Sigmoid colon (tissue), 4 donors: ENCODE results near the gene PROSER2.

Experiments
- CTCF ChIP-seq, 4 experiments: fragments of 450-650 bp in 3 of 4; fragments of 200-600 bp in 1 of 4; IDR thresholded peaks; one replicate each; pipeline ENCODE4 v1.5.1; 2016 to 2019; ENCODE audit warnings: antibody characterized with exemption in 4 of 4, mild to moderate bottlenecking in 3 of 4, moderate library complexity in 2 of 4
- EP300 ChIP-seq, 4 donors: sonication (generic); formaldehyde crosslinking; IDR thresholded peaks; one replicate each; pipeline ENCODE4 v1.6.1; 2017; ENCODE audit warnings: antibody characterized with exemption in 4 of 4
- POLR2A ChIP-seq, 2 donors: fragments of 450-650 bp; IDR thresholded peaks; one replicate each; pipeline ENCODE4 v1.6.1; 2016; ENCODE audit warnings: antibody characterized with exemption in 2 of 2, mild to moderate bottlenecking in 2 of 2, moderate library complexity in 2 of 2
- POLR2AphosphoS5 ChIP-seq, 4 donors: sonication (generic); formaldehyde crosslinking; IDR thresholded peaks; one replicate each; pipeline ENCODE4 v1.6.1; 2017; ENCODE audit warnings: antibody characterized with exemption in 4 of 4

- TF ChIP-seq CTCF (IDR thresholded peaks at IDR 0.05) = no peak
- TF ChIP-seq POLR2A (IDR thresholded peaks at IDR 0.05) = no peak
- TF ChIP-seq POLR2AphosphoS5 (IDR thresholded peaks at IDR 0.05) = no peak
- TF ChIP-seq EP300 (IDR thresholded peaks at IDR 0.05) = no peak
Observed at GRCh38 chr10:11918384-11918783, 95.2 kb downstream of the PROSER2 start.
